HepG2 (cell line): Measurements from ENCODE around the gene EBF4. TPM values are rescaled to one million over a fixed set of nuclear protein-coding genes. Genes with fewer than 3 reads are reported as not detected.

Source experiments
- ARID2 ChIP-seq: sonication (generic); formaldehyde crosslinking; IDR thresholded peaks from 2 replicates; pipeline ENCODE4 v1.8.1; 2022; ENCODE audit warnings: mild to moderate bottlenecking, missing genetic modification reagents, borderline replicate concordance
- CREM ChIP-seq, 2 experiments: sonication (generic) in 1 of 2; formaldehyde crosslinking in 1 of 2; IDR thresholded peaks; 2 replicates each; pipeline versions ENCODE4 v1.4.0 to v1.6.1; 2016 to 2020; ENCODE audit warnings: antibody characterized with exemption in 1 of 2, mild to moderate bottlenecking in 1 of 2, missing genetic modification reagents in 1 of 2
- FOSL2 ChIP-seq: sonication (generic); formaldehyde crosslinking; IDR thresholded peaks from 2 replicates; pipeline ENCODE4 v1.4.0; 2020; ENCODE audit warnings: missing genetic modification reagents
- FOXO4 ChIP-seq: sonication (generic); formaldehyde crosslinking; conservative IDR thresholded peaks from 2 replicates; pipeline ENCODE4 v1.8.1; 2023; ENCODE audit warnings: missing genetic modification reagents
- GMEB2 ChIP-seq: IDR thresholded peaks from 2 replicates; pipeline ENCODE4 v1.6.1; 2016; ENCODE audit warnings: missing biosample characterization, missing genetic modification reagents, low read depth
- ISL2 ChIP-seq: sonication (generic); formaldehyde crosslinking; IDR thresholded peaks from 2 replicates; pipeline ENCODE4 v1.5.0; 2020; ENCODE audit warnings: missing genetic modification reagents
- MAFF ChIP-seq: IDR thresholded peaks from 2 replicates; pipeline ENCODE4 v1.6.1; 2011; ENCODE audit warnings: low read depth, low read length, improper control_type of control experiment
- NBN ChIP-seq: fragments of 450-650 bp; conservative IDR thresholded peaks from 2 replicates; pipeline ENCODE4 v1.6.1; 2017
- NFAT5 ChIP-seq: sonication (generic); formaldehyde crosslinking; IDR thresholded peaks from 2 replicates; pipeline ENCODE4 v1.4.0; 2020; ENCODE audit warnings: missing genetic modification reagents
- NFE2L1 ChIP-seq: sonication (generic); formaldehyde crosslinking; IDR thresholded peaks from 2 replicates; pipeline ENCODE4 v1.4.0; 2020; ENCODE audit warnings: missing genetic modification reagents, mild to moderate bottlenecking, borderline replicate concordance
- PPARG ChIP-seq: conservative IDR thresholded peaks from 2 replicates; pipeline ENCODE4 v1.6.1; 2016; ENCODE audit warnings: missing biosample characterization, missing genetic modification reagents
- RFX1 ChIP-seq: fragments of 450-650 bp; IDR thresholded peaks from 2 replicates; pipeline ENCODE4 v1.6.1; 2017
- RFXAP ChIP-seq: sonication (generic); formaldehyde crosslinking; IDR thresholded peaks from 2 replicates; pipeline ENCODE4 v1.4.0; 2020; ENCODE audit warnings: missing genetic modification reagents, borderline replicate concordance
- ZFP1 ChIP-seq: IDR thresholded peaks from 2 replicates; pipeline ENCODE4 v1.6.1; 2016
- ZNF337 ChIP-seq: sonication (generic); formaldehyde crosslinking; IDR thresholded peaks from 2 replicates; pipeline ENCODE4 v1.5.1; 2020; ENCODE audit warnings: missing genetic modification reagents, low read depth, mild to moderate bottlenecking, borderline replicate concordance
- ZNF367 ChIP-seq: sonication (generic); formaldehyde crosslinking; IDR thresholded peaks from 2 replicates; pipeline ENCODE4 v1.4.0; 2020; ENCODE audit warnings: missing genetic modification reagents, borderline replicate concordance
- ZNF543 ChIP-seq: sonication (generic); formaldehyde crosslinking; IDR thresholded peaks from 2 replicates; pipeline ENCODE4 v1.4.0; 2020; ENCODE audit warnings: mild to moderate bottlenecking, missing genetic modification reagents
- ZNF7 ChIP-seq: IDR thresholded peaks from 2 replicates; pipeline ENCODE4 v1.6.1; 2016; ENCODE audit warnings: missing biosample characterization, missing genetic modification reagents
- ZNF749 ChIP-seq: sonication (generic); formaldehyde crosslinking; IDR thresholded peaks from 2 replicates; pipeline ENCODE4 v1.8.0; 2022; ENCODE audit warnings: mild to moderate bottlenecking, missing genetic modification reagents, moderate library complexity, borderline replicate concordance
- ZNF75D ChIP-seq: sonication (generic); formaldehyde crosslinking; IDR thresholded peaks from 2 replicates; pipeline ENCODE4 v1.8.1; 2023; ENCODE audit warnings: missing genetic modification reagents, mild to moderate bottlenecking, borderline replicate concordance
- ZSCAN9 ChIP-seq: IDR thresholded peaks from 2 replicates; pipeline ENCODE4 v1.6.1; 2016; ENCODE audit warnings: borderline replicate concordance
- polyA plus RNA-seq, 8 experiments: library from polyadenylated mRNA; depleted of rRNA in 3 of 8; stranded (reverse) in 7 of 8; unstranded in 1 of 8; fragments of >200 nt; fragmentation: Illumina TruSeq in 4 of 8; extraction: Trizol in 4 of 8; gene quantifications; 2 replicates each; pipeline versions ENCODE4 v1.2.1 to v1.2.3, GENCODE V29; 2011 to 2016; ENCODE audit warnings: low read depth in 4 of 8, missing spikeins in 1 of 8, mixed read lengths in 1 of 8; ENCODE audit not compliant: insufficient read depth in 1 of 8
- total RNA-seq, 5 experiments: library from RNA; depleted of rRNA; stranded (reverse); fragments of >200 nt; fragmentation: Illumina TruSeq; extraction: Trizol; gene quantifications; 2 replicates each; pipeline ENCODE4 v1.2.3, GENCODE V29; 2016; ENCODE audit warnings: low read depth in 1 of 5
- TF ChIP-seq, protein P1 (sequence below): IDR thresholded peaks from 2 replicates; pipeline ENCODE4 v1.6.1; 2016; ENCODE audit warnings: mild to moderate bottlenecking

EBF4 gene
- total and polyA plus RNA-seq, 2 of the 13 experiments (the other 11 are each of a cell fraction or from before 2014, with no cell fraction given): 0.84 to 2.2 TPM

DNA sequence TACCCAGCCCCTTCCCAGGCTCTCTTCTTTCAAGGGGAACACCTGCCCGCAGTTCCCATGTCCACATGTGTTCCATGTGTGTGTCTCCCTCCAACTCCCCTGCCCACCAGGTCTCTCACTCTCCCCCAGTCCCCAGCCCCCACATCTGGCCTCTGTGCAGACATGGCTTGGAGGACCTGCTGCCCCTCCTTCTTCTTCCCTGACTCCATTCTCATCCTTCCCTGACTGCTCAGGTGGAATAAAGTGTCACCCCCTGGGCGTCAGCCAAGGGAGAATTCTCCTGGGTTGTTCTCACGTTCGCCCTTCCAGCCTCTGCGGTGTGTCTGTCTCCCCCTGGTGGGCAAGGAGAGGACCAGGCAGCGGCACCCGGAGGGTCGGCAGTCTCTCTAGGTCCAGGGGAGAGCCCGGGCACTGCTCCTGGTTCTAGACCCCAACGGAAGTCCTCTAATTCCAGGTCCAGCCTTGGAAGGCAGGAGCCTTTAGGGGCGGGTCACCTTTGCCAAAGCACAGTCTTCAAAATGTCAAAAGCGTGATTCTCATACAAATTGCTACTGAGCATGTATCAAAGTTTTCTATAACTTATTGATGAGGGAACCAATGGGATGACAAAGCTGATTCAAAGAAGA lies 50.5 kb downstream of the EBF4 start (continued):
- TF ChIP-seq NFAT5 (CRISPR knock-in tag) (no peak), NFE2L1 (CRISPR knock-in tag) (no peak), ZNF75D (no peak), NBN (no peak), ZNF7 (CRISPR knock-in tag) (no peak), RFX1 (no peak), ZSCAN9 (no peak), RFXAP (CRISPR knock-in tag) (no peak), ZNF337 (CRISPR knock-in tag) (no peak; the same call in 1 of the 2 replicates), ARID2 (CRISPR knock-in tag) (no peak), ZFP1 (CRISPR knock-in tag) (no peak), CREM (IDR thresholded peaks at IDR 0.05) (no peak), CREM (CRISPR knock-in tag; IDR thresholded peaks at IDR 0.05) (no peak), ZNF749 (CRISPR knock-in tag) (no peak), GMEB2 (CRISPR knock-in tag) (no peak), MAFF (no peak), ZNF367 (CRISPR knock-in tag) (no peak), ZNF543 (CRISPR knock-in tag) (no peak), ISL2 (CRISPR knock-in tag) (no peak), FOXO4 (CRISPR knock-in tag) (no peak), PPARG (CRISPR knock-in tag) (no peak), FOSL2 (CRISPR knock-in tag) (peak; percentile 28; the same call in 1 of the 2 replicates)
- TF ChIP-seq, protein P1, sequence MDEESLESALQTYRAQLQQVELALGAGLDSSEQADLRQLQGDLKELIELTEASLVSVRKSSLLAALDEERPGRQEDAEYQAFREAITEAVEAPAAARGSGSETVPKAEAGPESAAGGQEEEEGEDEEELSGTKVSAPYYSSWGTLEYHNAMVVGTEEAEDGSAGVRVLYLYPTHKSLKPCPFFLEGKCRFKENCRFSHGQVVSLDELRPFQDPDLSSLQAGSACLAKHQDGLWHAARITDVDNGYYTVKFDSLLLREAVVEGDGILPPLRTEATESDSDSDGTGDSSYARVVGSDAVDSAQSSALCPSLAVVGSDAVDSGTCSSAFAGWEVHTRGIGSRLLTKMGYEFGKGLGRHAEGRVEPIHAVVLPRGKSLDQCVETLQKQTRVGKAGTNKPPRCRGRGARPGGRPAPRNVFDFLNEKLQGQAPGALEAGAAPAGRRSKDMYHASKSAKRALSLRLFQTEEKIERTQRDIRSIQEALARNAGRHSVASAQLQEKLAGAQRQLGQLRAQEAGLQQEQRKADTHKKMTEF (CRISPR knock-in tag): no peak
